ENCODE measurements around the gene CYCS.

- no peak for TF ChIP-seq POLR2AphosphoS5 (IDR thresholded peaks at IDR 0.05)
- TF ChIP-seq POLR2A (IDR thresholded peaks at IDR 0.05), result no peak
- no peak for TF ChIP-seq CTCF (IDR thresholded peaks at IDR 0.05 in 8 of 11, conservative IDR thresholded peaks at IDR 0.05 in 3 of 11)
Measured at GRCh38 chr7:25134358-25135010, 9.4 kb upstream of the CYCS start.
